ENCODE data around the gene TSGA10. TPM values are rescaled to one million over a fixed set of nuclear protein-coding genes. Genes with fewer than 3 reads are reported as not detected.
A peak's percentile ranks its signal among the peaks of the same experiment; 100 is the strongest.

Gene TSGA10
- total RNA-seq, 4 donors from 2014 or later, result 0.40 to 5.8 (median 1.5) TPM

- in situ Hi-C loops (cut with MboI; ENCODE audit: low sequenced_read_pairs in 4 of 4) (loop anchor here (10.0 to 25.0 kb wide), 6 partner anchors 154 to 1379 kb away; partner anchors contain the start of genes REV1 (in 4 of the 4), EIF5B (in 2 of the 4), TXNDC9 (in 2 of the 4) and COA5 (in 1 of the 4)), intact Hi-C loops (cut with DNase I; ENCODE audit: low total_unique reads) (no loop called here)
- Histone ChIP-seq H3K27ac (no peak overlapping the region), H3K27me3 (no peaks in the 10 kb centered on the region), H3K4me3 (no peak overlapping the region), H3K4me1 (peaks cover 23 to 33% of the 10 kb centered on the region in 2 donors), H3K36me3 (peaks cover 0 to 10% of the 10 kb centered on the region in 2 donors), H3K9me3 (no peaks in the 10 kb centered on the region)
- ATAC-seq (no peak), DNase-seq (no peak)
- TF ChIP-seq POLR2A (IDR thresholded peaks at IDR 0.05), result no peak
- no peak for TF ChIP-seq CTCF (IDR thresholded peaks at IDR 0.05 in 4 of 5, conservative IDR thresholded peaks at IDR 0.05 in 1 of 5)
These were observed 28.3 kb upstream of the TSGA10 start for GRCh38 chr2:99183025-99183424.

GRCh38 chr2:99181624-99182000 is 26.9 kb upstream of the TSGA10 start:
- no peaks in the 10 kb centered on the region for H3K27me3 ChIP-seq
- ATAC-seq, result no peak
- H3K36me3 ChIP-seq, result peaks cover 0 to 1% of the 10 kb centered on the region in 2 donors
- DNase-seq, result no peak
- no peaks in the 10 kb centered on the region for H3K9me3 ChIP-seq
- TF ChIP-seq POLR2A (IDR thresholded peaks at IDR 0.05), result no peak
- TF ChIP-seq CTCF (IDR thresholded peaks at IDR 0.05 in 4 of 5, conservative IDR thresholded peaks at IDR 0.05 in 1 of 5), result no peak
- H3K4me3 ChIP-seq, result peak overlapping the region; percentile 73 to 84 (median 80)
- H3K4me1 ChIP-seq, result peaks cover 23 to 33% of the 10 kb centered on the region in 2 donors
- H3K27ac ChIP-seq, result peak overlapping the region; percentile 77 to 88 (median 80)
- in situ Hi-C loops (cut with MboI; ENCODE audit: low sequenced_read_pairs in 4 of 4) (loop anchor here (10.0 to 25.0 kb wide), 6 partner anchors 156 to 1381 kb away; partner anchors contain the start of genes REV1 (in 4 of the 4), EIF5B (in 2 of the 4), TXNDC9 (in 2 of the 4) and COA5 (in 1 of the 4)), intact Hi-C loops (cut with DNase I; ENCODE audit: low total_unique reads) (loop anchor here (1.0 to 2.0 kb wide), 5 partner anchors 27 to 573 kb away; partner anchors contain the start of genes C2orf15, COA5, LIPT1 and REV1)

GRCh38 chr2:99180755-99181623 is 26.2 kb upstream of the TSGA10 start, which contains the start of the genes MITD1 and MRPL30:
MITD1 (minus strand) TSS chr2:99181058; CDS start chr2:99180981, 77 bp downstream.
MRPL30 (plus strand) TSS chr2:99181184; CDS start chr2:99186204, 5,020 bp downstream.
- peak within 1 kb of the TSS; percentile 77 to 88 (median 80) for H3K27ac ChIP-seq
- H3K36me3 ChIP-seq, result no peaks in the 10 kb centered on the region
- peak within 1 kb of the TSS; percentile 73 to 84 (median 80) for H3K4me3 ChIP-seq
- peak; percentile 98 to 100 for ATAC-seq
- TF ChIP-seq POLR2A (IDR thresholded peaks at IDR 0.05) (peak; percentile 29 to 73), CTCF (IDR thresholded peaks at IDR 0.05 in 4 of 5, conservative IDR thresholded peaks at IDR 0.05 in 1 of 5) (no peak)
- in situ Hi-C loops (cut with MboI; ENCODE audit: low sequenced_read_pairs in 4 of 4), result loop anchor here (10.0 to 25.0 kb wide), 6 partner anchors 156 to 1381 kb away; partner anchors contain the start of genes REV1 (in 4 of the 4), EIF5B (in 2 of the 4), TXNDC9 (in 2 of the 4) and COA5 (in 1 of the 4)
- no peaks in the 10 kb centered on the region for H3K9me3 ChIP-seq
- peaks cover 23 to 33% of the 10 kb centered on the region in 2 donors for H3K4me1 ChIP-seq
- H3K27me3 ChIP-seq, result no peaks in the 10 kb centered on the region
- intact Hi-C loops (cut with DNase I; ENCODE audit: low total_unique reads), result loop anchor here (1.0 to 2.0 kb wide), 5 partner anchors 27 to 572 kb away; partner anchors contain the start of genes C2orf15, COA5, LIPT1 and REV1
- DNase-seq, result peak; percentile 87 to 89

GRCh38 chr2:99171377-99172140 is 16.8 kb upstream of the TSGA10 start:
- Histone ChIP-seq H3K9me3 (no peaks in the 10 kb centered on the region), H3K27me3 (no peaks in the 10 kb centered on the region), H3K4me3 (no peak overlapping the region), H3K36me3 (peaks cover 0 to 52% of the 10 kb centered on the region in 2 donors), H3K27ac (no peak overlapping the region), H3K4me1 (no peaks in the 10 kb centered on the region)
- in situ Hi-C loops (cut with MboI; ENCODE audit: low sequenced_read_pairs in 4 of 4) (no loop called here), intact Hi-C loops (cut with DNase I; ENCODE audit: low total_unique reads) (no loop called here)
- TF ChIP-seq CTCF (IDR thresholded peaks at IDR 0.05 in 4 of 5, conservative IDR thresholded peaks at IDR 0.05 in 1 of 5), result no peak
- TF ChIP-seq POLR2A (IDR thresholded peaks at IDR 0.05), result no peak
- DNase-seq (no peak), ATAC-seq (no peak)

All from gastrocnemius medialis (tissue), 4 donors.